Testis (tissue), 3 donors: ENCODE data around the gene CDH4. TPM values are rescaled to one million over a fixed set of nuclear protein-coding genes. Genes with fewer than 3 reads are reported as not detected.

ENCODE experiments used
- DNase-seq: peaks from one replicate; pipeline ENCODE4 v3.0.0-alpha.2; 2019
- H3K27ac ChIP-seq, 2 donors: fragments of 200-600 bp; sonication (generic); one replicate each; pipeline ENCODE4 v1.5.1; 2019
- H3K27me3 ChIP-seq: fragments of 200-600 bp; sonication (generic); one replicate; pipeline ENCODE4 v1.5.1; 2019
- H3K36me3 ChIP-seq: fragments of 200-600 bp; sonication (generic); one replicate; pipeline ENCODE4 v1.5.1; 2017; ENCODE audit warnings: low read depth; ENCODE audit errors: missing control alignments
- H3K4me1 ChIP-seq: fragments of 200-600 bp; sonication (generic); one replicate; pipeline ENCODE4 v1.5.1; 2019
- H3K4me3 ChIP-seq, 2 donors: fragments of 200-600 bp; sonication (generic); one replicate each; pipeline ENCODE4 v1.5.1; 2017 to 2019
- H3K9me3 ChIP-seq: fragments of 200-600 bp; sonication (generic); one replicate; pipeline ENCODE4 v1.5.1; 2017
- CTCF ChIP-seq, 3 experiments: fragments of 450-650 bp in 2 of 3; fragments of 200-600 bp in 1 of 3; sonication (generic) in 1 of 3; IDR thresholded peaks; one replicate each; pipeline ENCODE4 v1.5.1; 2016 to 2019; ENCODE audit warnings: antibody characterized with exemption in 3 of 3, mild to moderate bottlenecking in 2 of 3, moderate library complexity in 1 of 3
- POLR2A ChIP-seq: fragments of 450-650 bp; IDR thresholded peaks from one replicate; pipeline ENCODE4 v1.6.1; 2017; ENCODE audit warnings: antibody characterized with exemption, mild to moderate bottlenecking, moderate library complexity
- WGBS, 2 donors: methylation state at CpG; one replicate each; pipeline ENCODE4 v1.1.5; 2018; 5-methylcytosine and 5-hydroxymethylcytosine counted together
- intact Hi-C: fragments of 100-400 bp; cut with DNase I; formaldehyde crosslinking; loops from one replicate; pipeline ENCODE4 v1.15.1; 2023; ENCODE audit warnings: low total_unique reads
- polyA plus RNA-seq: library from polyadenylated mRNA; stranded (reverse); fragments of 350-450 nt; fragmentation: Illumina TruSeq; extraction: RNeasy Lipid Tissue Mini Kit (QIAGEN cat#74804); gene quantifications from one replicate; pipeline ENCODE4 v1.2.3, GENCODE V29; 2014; ENCODE audit warnings: low read depth, low replicate concordance; ENCODE audit not compliant: insufficient read depth
- total RNA-seq, 2 donors: library from RNA; depleted of rRNA; stranded (reverse); fragments of >200 nt; gene quantifications; one replicate each; pipeline ENCODE4 v1.2.3, GENCODE V29; 2016

Gene CDH4
- total and polyA plus RNA-seq, 3 donors from 2014 or later, result 1.4 to 3.3 (median 1.9) TPM

- Histone ChIP-seq H3K36me3 (no peaks in the 10 kb centered on the region), H3K9me3 (no peaks in the 10 kb centered on the region), H3K4me1 (no peaks in the 10 kb centered on the region), H3K4me3 (no peak overlapping the region), H3K27ac (no peak overlapping the region), H3K27me3 (no peaks in the 10 kb centered on the region)
- no peak for TF ChIP-seq POLR2A
- no peak for TF ChIP-seq CTCF (IDR thresholded peaks at IDR 0.05)
- DNase-seq, result no peak
- 85 to 88% methylated on average over 4 of the region's 4 CpGs for WGBS, 2 donors
- intact Hi-C loops, result no loop called here
These were observed 206.2 kb downstream of the CDH4 start for GRCh38 chr20:61458146-61458746.

GRCh38 chr20:61459266-61459665, 207.2 kb downstream of the CDH4 start:
- H3K4me3 ChIP-seq, result no peak overlapping the region
- no peaks in the 10 kb centered on the region for H3K27me3 ChIP-seq
- intact Hi-C loops, result no loop called here
- no peak for DNase-seq
- no peaks in the 10 kb centered on the region for H3K9me3 ChIP-seq
- 82 to 93% methylated on average over 7 of the region's 7 CpGs for WGBS, 2 donors
- H3K4me1 ChIP-seq, result no peaks in the 10 kb centered on the region
- H3K27ac ChIP-seq, result no peak overlapping the region
- no peak for TF ChIP-seq CTCF (IDR thresholded peaks at IDR 0.05)
- TF ChIP-seq POLR2A, result no peak
- H3K36me3 ChIP-seq, result no peaks in the 10 kb centered on the region

GRCh38 chr20:61459705-61460104, 207.6 kb downstream of the CDH4 start:
- no peak overlapping the region for H3K4me3 ChIP-seq
- H3K9me3 ChIP-seq, result no peaks in the 10 kb centered on the region
- no peaks in the 10 kb centered on the region for H3K4me1 ChIP-seq
- WGBS, 2 donors, result 86 to 100% methylated on average over 2 to 7 of the region's 7 CpGs
- intact Hi-C loops, result no loop called here
- H3K27me3 ChIP-seq, result no peaks in the 10 kb centered on the region
- TF ChIP-seq POLR2A (no peak), CTCF (IDR thresholded peaks at IDR 0.05) (no peak)
- no peak overlapping the region for H3K27ac ChIP-seq
- DNase-seq, result no peak
- no peaks in the 10 kb centered on the region for H3K36me3 ChIP-seq

GRCh38 chr20:61460261-61461052, 208.4 kb downstream of the CDH4 start:
- no peak for DNase-seq
- Histone ChIP-seq H3K27me3 (no peaks in the 10 kb centered on the region), H3K27ac (no peak overlapping the region), H3K4me1 (no peaks in the 10 kb centered on the region), H3K4me3 (no peak overlapping the region), H3K9me3 (no peaks in the 10 kb centered on the region), H3K36me3 (no peaks in the 10 kb centered on the region)
- 84 to 90% methylated on average over 9 to 11 of the region's 11 CpGs for WGBS, 2 donors
- intact Hi-C loops, result no loop called here
- TF ChIP-seq CTCF (IDR thresholded peaks at IDR 0.05) (no peak), POLR2A (no peak)
